Gastroesophageal sphincter (tissue), 3 donors: ENCODE data around the gene SMAD4.

Source experiments
- POLR2AphosphoS5 ChIP-seq: sonication (generic); formaldehyde crosslinking; IDR thresholded peaks from one replicate; pipeline ENCODE4 v1.6.1; 2017; ENCODE audit warnings: antibody characterized with exemption
- TF ChIP-seq, protein P1 (sequence below), 4 experiments: fragments of 200-600 bp in 2 of 4; fragments of 450-650 bp in 2 of 4; sonication (generic) in 1 of 4; IDR thresholded peaks; one replicate each; pipeline ENCODE4 v1.5.1; 2017 to 2019; ENCODE audit warnings: antibody characterized with exemption in 4 of 4, mild to moderate bottlenecking in 2 of 4, moderate library complexity in 2 of 4

DNA sequence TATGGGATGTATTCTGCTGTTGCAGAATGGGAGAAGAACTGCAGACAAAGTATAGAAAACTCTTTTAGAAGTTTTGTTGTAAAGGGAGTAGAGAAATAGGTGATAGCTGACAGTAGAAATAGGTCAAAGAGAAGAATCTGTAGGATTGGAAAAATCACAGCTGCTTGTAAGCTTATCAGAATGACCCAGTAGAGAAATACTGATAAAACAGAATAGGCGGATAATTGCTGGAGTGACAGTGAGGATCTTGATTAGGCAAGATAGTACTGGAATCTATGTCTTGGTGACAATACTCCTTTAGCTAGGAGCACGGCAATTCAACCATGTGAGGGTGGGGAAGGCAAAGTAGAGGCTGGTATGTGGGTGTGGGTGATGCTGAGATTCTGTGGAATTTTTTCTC, 4.5 kb upstream of the SMAD4 start:
- TF ChIP-seq POLR2AphosphoS5 = no peak
- TF ChIP-seq, protein P1, sequence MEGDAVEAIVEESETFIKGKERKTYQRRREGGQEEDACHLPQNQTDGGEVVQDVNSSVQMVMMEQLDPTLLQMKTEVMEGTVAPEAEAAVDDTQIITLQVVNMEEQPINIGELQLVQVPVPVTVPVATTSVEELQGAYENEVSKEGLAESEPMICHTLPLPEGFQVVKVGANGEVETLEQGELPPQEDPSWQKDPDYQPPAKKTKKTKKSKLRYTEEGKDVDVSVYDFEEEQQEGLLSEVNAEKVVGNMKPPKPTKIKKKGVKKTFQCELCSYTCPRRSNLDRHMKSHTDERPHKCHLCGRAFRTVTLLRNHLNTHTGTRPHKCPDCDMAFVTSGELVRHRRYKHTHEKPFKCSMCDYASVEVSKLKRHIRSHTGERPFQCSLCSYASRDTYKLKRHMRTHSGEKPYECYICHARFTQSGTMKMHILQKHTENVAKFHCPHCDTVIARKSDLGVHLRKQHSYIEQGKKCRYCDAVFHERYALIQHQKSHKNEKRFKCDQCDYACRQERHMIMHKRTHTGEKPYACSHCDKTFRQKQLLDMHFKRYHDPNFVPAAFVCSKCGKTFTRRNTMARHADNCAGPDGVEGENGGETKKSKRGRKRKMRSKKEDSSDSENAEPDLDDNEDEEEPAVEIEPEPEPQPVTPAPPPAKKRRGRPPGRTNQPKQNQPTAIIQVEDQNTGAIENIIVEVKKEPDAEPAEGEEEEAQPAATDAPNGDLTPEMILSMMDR (IDR thresholded peaks at IDR 0.05) = no peak
